Breast epithelium (tissue), 3 donors: ENCODE measurements around the gene KIZ.

Source experiments
- CTCF ChIP-seq, 3 donors: fragments of 450-650 bp; IDR thresholded peaks; one replicate each; pipeline ENCODE4 v1.5.1; 2016 to 2017; ENCODE audit warnings: antibody characterized with exemption in 3 of 3, mild to moderate bottlenecking in 3 of 3, moderate library complexity in 3 of 3
- POLR2A ChIP-seq: fragments of 450-650 bp; IDR thresholded peaks from one replicate; pipeline ENCODE4 v1.6.1; 2016; ENCODE audit warnings: antibody characterized with exemption, mild to moderate bottlenecking, moderate library complexity
- POLR2AphosphoS5 ChIP-seq, 3 donors: sonication (generic); formaldehyde crosslinking; IDR thresholded peaks; one replicate each; pipeline ENCODE4 v1.6.1; 2017; ENCODE audit warnings: antibody characterized with exemption in 3 of 3

- TF ChIP-seq CTCF (IDR thresholded peaks at IDR 0.05) (no peak), POLR2AphosphoS5 (IDR thresholded peaks at IDR 0.05) (peak in 1 of 3 donors; percentile 31), POLR2A (no peak)
Observed at GRCh38 chr20:21182832-21183563, 57.1 kb downstream of the KIZ start.
